HepG2 (cell line): ENCODE data around the gene ARSJ. TPM values are rescaled to one million over a fixed set of nuclear protein-coding genes. Genes with fewer than 3 reads are reported as not detected.

Source experiments
- ATAC-seq: fragments of 200-7000 bp; cut with Tn5 transposase; 3 replicates; pipeline ENCODE4 v1.9.1; 2020; ENCODE audit warnings: mild to moderate bottlenecking, moderate library complexity
- BruUV-seq: library from RNA; stranded (reverse); fragments of 400-500 nt; replicated peaks from 2 replicates; lab custom pipeline; 2021; lab: Mats Ljungman, UMichigan
- CTCF ChIA-PET: fragments of 300-600 bp; formaldehyde crosslinking; extraction: SDS; loops from one replicate; lab custom pipeline; 2021; ENCODE audit warnings: low total read pairs, inconsistent platforms, low intra/inter-chr PET ratio; lab: Yijun Ruan, JAX
- POLR2A ChIA-PET: fragments of 350-600 bp; sonication (Branson Sonifier 250); formaldehyde crosslinking; loops from one replicate; lab custom pipeline; 2020; ENCODE audit warnings: antibody characterized with exemption, inconsistent platforms; lab: Yijun Ruan, JAX
- DNase-seq: peaks from one replicate; pipeline ENCODE4 v3.0.0-alpha.2; 2015; ENCODE audit warnings: low spot score
- FAIRE-seq: peaks from 3 replicates; lab custom pipeline; 2011; peaks lifted over from hg19 to GRCh38; lab: Jason Lieb, UNC
- H2AFZ ChIP-seq: one replicate; pipeline ENCODE4 v1.6.1; 2011; ENCODE audit warnings: low read length, inconsistent platforms
- H3K27ac ChIP-seq: fragments of 300-600 bp; 3 replicates; pipeline ENCODE4 v1.8.0; 2011; ENCODE audit warnings: mixed run types, mild to moderate bottlenecking, mixed read lengths, low read length, inconsistent platforms; ENCODE audit not compliant: insufficient read depth; ENCODE audit errors: extremely low read length
- H3K27me3 ChIP-seq, 2 experiments: fragments of 200-600 bp in 1 of 2; 2 replicates in 1 of 2; 3 replicates in 1 of 2; pipeline versions ENCODE4 v1.6.0 to v1.8.0; 2011; ENCODE audit warnings: low read length in 2 of 2, mild to moderate bottlenecking in 2 of 2, moderate library complexity in 2 of 2, inconsistent platforms in 1 of 2; ENCODE audit not compliant: insufficient read depth in 2 of 2, control insufficient read depth in 1 of 2
- H3K36me3 ChIP-seq, 2 experiments: fragments of 200-600 bp in 1 of 2; replicated peaks in 1 of 2; 2 replicates in 1 of 2; 3 replicates in 1 of 2; pipeline versions ENCODE4 v1.5.1 to v1.8.0; 2011; ENCODE audit warnings: low read length in 2 of 2, inconsistent platforms in 1 of 2; ENCODE audit not compliant: insufficient read depth in 2 of 2, control insufficient read depth in 1 of 2
- H3K4me1 ChIP-seq: 2 replicates; pipeline ENCODE4 v1.5.1; 2012; ENCODE audit warnings: low read length, inconsistent platforms; ENCODE audit not compliant: insufficient read depth
- H3K4me2 ChIP-seq: 2 replicates; pipeline ENCODE4 v1.6.0; 2011; ENCODE audit warnings: low read depth, low read length, inconsistent platforms
- H3K4me3 ChIP-seq, 3 experiments: fragments of 200-600 bp in 1 of 3; sonication (generic), shearing (Covaris generic) in 1 of 3; replicated peaks in 1 of 3; 2 replicates each; pipeline ENCODE4 v1.5.1; 2011 to 2016; ENCODE audit warnings: low read length in 3 of 3, inconsistent platforms in 2 of 3, low read depth in 2 of 3, mild to moderate bottlenecking in 2 of 3, control low read depth in 1 of 3, mixed read lengths in 1 of 3; ENCODE audit not compliant: insufficient read depth in 1 of 3
- H3K79me2 ChIP-seq: one replicate; pipeline ENCODE4 v1.6.1; 2011; ENCODE audit warnings: low read length, inconsistent platforms; ENCODE audit not compliant: insufficient read depth
- H3K9ac ChIP-seq: 2 replicates; pipeline ENCODE4 v1.6.0; 2011; ENCODE audit warnings: mild to moderate bottlenecking, low read depth, low read length, inconsistent platforms; ENCODE audit not compliant: insufficient read depth
- H3K9me3 ChIP-seq: 2 replicates; pipeline ENCODE4 v1.5.1; 2012; ENCODE audit warnings: mild to moderate bottlenecking, low read length
- H4K20me1 ChIP-seq: 2 replicates; pipeline ENCODE4 v1.6.0; 2011; ENCODE audit warnings: inconsistent platforms, mild to moderate bottlenecking, low read length, moderate library complexity; ENCODE audit not compliant: insufficient read depth
- ADNP ChIP-seq: sonication (generic); formaldehyde crosslinking; IDR thresholded peaks from 2 replicates; pipeline ENCODE4 v1.4.0; 2020; ENCODE audit warnings: missing genetic modification reagents
- REXO4 ChIP-seq: sonication (generic); formaldehyde crosslinking; IDR thresholded peaks from 2 replicates; pipeline ENCODE4 v1.8.0; 2022; ENCODE audit warnings: missing genetic modification reagents, mild to moderate bottlenecking, borderline replicate concordance
- ZNF10 ChIP-seq: sonication (generic); formaldehyde crosslinking; IDR thresholded peaks from 2 replicates; pipeline ENCODE4 v1.4.0; 2020; ENCODE audit warnings: mild to moderate bottlenecking, low read depth, missing genetic modification reagents, borderline replicate concordance
- ZNF550 ChIP-seq: sonication (generic); formaldehyde crosslinking; IDR thresholded peaks from 2 replicates; pipeline ENCODE4 v1.4.0; 2020; ENCODE audit warnings: mild to moderate bottlenecking, missing genetic modification reagents, borderline replicate concordance
- ZNF724P ChIP-seq: sonication (generic); formaldehyde crosslinking; IDR thresholded peaks from 2 replicates; pipeline ENCODE4 v1.8.0; 2022; ENCODE audit warnings: missing genetic modification reagents, borderline replicate concordance
- ZNF746 ChIP-seq: sonication (generic); formaldehyde crosslinking; IDR thresholded peaks from 2 replicates; pipeline ENCODE4 v1.8.0; 2022; ENCODE audit warnings: mild to moderate bottlenecking, missing genetic modification reagents
- in situ Hi-C: cut with HindIII; loops from 2 replicates; pipeline ENCODE4 v1.10.0; 2017; ENCODE audit warnings: low pct_unique_long_range_greater_than_20kb; ENCODE audit not compliant: extremely low pct_ligation_motif_present
- intact Hi-C: fragments of 100-400 bp; cut with micrococcal nuclease; formaldehyde crosslinking; loops from one replicate; pipeline ENCODE4 v1.10.0; 2022; ENCODE audit not compliant: unreplicated experiment
- polyA plus RNA-seq, 8 experiments: library from polyadenylated mRNA; depleted of rRNA in 3 of 8; stranded (reverse) in 7 of 8; unstranded in 1 of 8; fragments of >200 nt; fragmentation: Illumina TruSeq in 4 of 8; extraction: Trizol in 4 of 8; gene quantifications; 2 replicates each; pipeline versions ENCODE4 v1.2.1 to v1.2.3, GENCODE V29; 2011 to 2016; ENCODE audit warnings: low read depth in 4 of 8, missing spikeins in 1 of 8, mixed read lengths in 1 of 8; ENCODE audit not compliant: insufficient read depth in 1 of 8
- total RNA-seq, 5 experiments: library from RNA; depleted of rRNA; stranded (reverse); fragments of >200 nt; fragmentation: Illumina TruSeq; extraction: Trizol; gene quantifications; 2 replicates each; pipeline ENCODE4 v1.2.3, GENCODE V29; 2016; ENCODE audit warnings: low read depth in 1 of 5
- TF ChIP-seq, protein P1 (sequence below): sonication (generic); formaldehyde crosslinking; IDR thresholded peaks from 2 replicates; pipeline ENCODE4 v1.4.0; 2020; ENCODE audit warnings: mild to moderate bottlenecking, missing genetic modification reagents

The ARSJ gene
- total and polyA plus RNA-seq, 2 of the 13 experiments (the other 11 are each of a cell fraction or from before 2014, with no cell fraction given), result not detected

DNA sequence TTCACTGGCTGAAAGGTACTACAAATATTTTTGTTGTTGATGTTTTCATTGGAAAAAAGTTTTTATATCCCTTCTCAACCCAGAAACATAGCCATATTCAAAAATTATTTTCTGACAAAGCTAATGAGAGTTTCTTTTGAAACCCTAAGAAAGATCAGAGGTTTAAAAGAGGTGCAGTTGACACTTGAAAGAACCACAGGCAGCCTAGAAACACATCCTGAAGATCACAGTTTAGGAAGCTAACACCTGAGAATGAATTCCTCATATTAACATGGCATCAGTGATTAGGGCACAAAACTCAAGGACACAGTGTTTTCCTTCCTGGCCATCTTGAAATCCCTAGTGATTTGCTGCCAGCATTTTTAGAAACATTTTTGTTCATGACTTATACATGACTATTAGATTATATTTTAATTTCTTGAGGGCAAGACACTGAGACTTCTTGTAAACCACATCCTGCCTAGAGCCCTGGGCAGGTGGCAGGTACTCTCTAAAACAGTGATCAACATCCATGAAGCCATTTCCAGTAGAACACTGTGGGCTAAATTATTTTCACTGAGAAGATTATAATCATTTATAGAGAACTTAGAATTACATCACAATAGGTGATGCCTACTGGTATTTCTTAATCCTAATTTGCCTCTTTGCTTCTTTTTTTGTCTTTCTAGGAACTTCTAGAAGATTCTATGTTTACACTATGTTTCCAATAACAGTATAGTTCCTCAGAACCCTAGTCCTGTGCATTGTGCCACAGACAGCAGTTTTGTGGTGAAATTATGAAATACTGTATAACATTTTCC, 80.0 kb downstream of the ARSJ start:
- Histone ChIP-seq H3K4me2 (no peak overlapping the region), H2AFZ (no peak overlapping the region), H3K4me1 (peaks cover 11% of the 10 kb centered on the region), H3K27ac (no peak overlapping the region), H3K36me3 (no peaks in the 10 kb centered on the region), H3K4me3 (no peak overlapping the region), H3K27me3 (no peaks in the 10 kb centered on the region; a peak in 2 of 5 replicates), H3K9ac (no peak overlapping the region), H4K20me1 (no peaks in the 10 kb centered on the region), H3K9me3 (no peaks in the 10 kb centered on the region), H3K79me2 (no peaks in the 10 kb centered on the region)
- no TSS peak for BruUV-seq
- intact Hi-C loops, result loop anchor here (5.0 to 10.0 kb wide), 2 partner anchors 173 to 795 kb away; no protein-coding TSS in a partner anchor
- in situ Hi-C loops, result loop anchor here (10.0 kb wide), 1 partner anchor 505 kb away; no protein-coding TSS in a partner anchor
- ATAC-seq (no peak), DNase-seq (no peak), FAIRE-seq (no peak)
- ChIA-PET POLR2A (no interaction called here), CTCF (no interaction called here)
- TF ChIP-seq ZNF10 (CRISPR knock-in tag) (no peak), ZNF550 (CRISPR knock-in tag) (no peak), REXO4 (no peak), ZNF724P (CRISPR knock-in tag) (no peak), ZNF746 (CRISPR knock-in tag) (no peak), ADNP (CRISPR knock-in tag) (no peak)
- TF ChIP-seq, protein P1, sequence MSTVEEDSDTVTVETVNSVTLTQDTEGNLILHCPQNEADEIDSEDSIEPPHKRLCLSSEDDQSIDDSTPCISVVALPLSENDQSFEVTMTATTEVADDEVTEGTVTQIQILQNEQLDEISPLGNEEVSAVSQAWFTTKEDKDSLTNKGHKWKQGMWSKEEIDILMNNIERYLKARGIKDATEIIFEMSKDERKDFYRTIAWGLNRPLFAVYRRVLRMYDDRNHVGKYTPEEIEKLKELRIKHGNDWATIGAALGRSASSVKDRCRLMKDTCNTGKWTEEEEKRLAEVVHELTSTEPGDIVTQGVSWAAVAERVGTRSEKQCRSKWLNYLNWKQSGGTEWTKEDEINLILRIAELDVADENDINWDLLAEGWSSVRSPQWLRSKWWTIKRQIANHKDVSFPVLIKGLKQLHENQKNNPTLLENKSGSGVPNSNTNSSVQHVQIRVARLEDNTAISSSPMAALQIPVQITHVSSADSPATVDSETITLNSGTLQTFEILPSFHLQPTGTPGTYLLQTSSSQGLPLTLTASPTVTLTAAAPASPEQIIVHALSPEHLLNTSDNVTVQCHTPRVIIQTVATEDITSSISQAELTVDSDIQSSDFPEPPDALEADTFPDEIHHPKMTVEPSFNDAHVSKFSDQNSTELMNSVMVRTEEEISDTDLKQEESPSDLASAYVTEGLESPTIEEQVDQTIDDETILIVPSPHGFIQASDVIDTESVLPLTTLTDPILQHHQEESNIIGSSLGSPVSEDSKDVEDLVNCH, result no peak
